Fibroblast of pulmonary artery (primary cell): ENCODE results near the gene POU2F3.

Source experiments
- DNase-seq: peaks from one replicate; pipeline ENCODE4 v3.0.0-alpha.2; 2010; ENCODE audit warnings: low read depth
- H3K4me3 ChIP-seq: replicated peaks from 2 replicates; pipeline ENCODE4 v1.5.1; 2011; ENCODE audit warnings: low read depth, mild to moderate bottlenecking, control low read depth, low read length, moderate library complexity
- TF ChIP-seq, protein P1 (sequence below): IDR thresholded peaks from 2 replicates; pipeline ENCODE4 v1.5.1; 2011; ENCODE audit warnings: mild to moderate bottlenecking, control low read depth, low read length, inconsistent platforms; ENCODE audit errors: missing control alignments

Gene POU2F3

DNA sequence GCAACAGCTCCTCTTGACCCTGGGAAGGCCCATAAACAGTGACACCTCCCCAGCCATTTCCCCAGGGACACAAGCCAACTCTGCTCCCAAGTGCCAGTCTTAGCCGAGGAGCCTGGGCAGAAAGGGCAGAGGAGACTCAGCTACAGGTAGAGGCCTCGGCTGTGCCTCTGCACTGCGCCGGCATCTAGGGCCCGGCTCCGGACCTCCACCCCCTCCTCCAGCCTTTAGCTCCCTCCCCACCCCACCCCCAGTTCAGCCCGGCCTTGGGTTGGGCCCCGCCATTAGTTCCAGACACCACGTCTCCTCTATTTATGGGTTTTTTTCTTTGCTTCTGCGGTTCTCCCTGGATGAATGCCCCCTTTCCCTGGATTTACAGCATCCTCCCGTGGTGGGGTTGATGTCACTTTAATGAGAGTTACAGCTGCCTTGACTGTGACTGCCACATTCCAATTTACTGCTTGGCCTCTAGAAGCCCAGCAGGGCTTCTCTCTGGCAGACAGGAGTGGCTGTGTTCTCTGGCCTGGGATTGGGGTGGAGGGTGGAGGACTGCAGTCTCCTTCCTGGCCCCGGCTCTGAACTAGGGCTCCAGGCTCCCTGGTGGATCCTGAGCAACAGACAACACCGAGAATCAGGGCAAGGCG lies 42.6 kb upstream of the POU2F3 start:
- TF ChIP-seq, protein P1, sequence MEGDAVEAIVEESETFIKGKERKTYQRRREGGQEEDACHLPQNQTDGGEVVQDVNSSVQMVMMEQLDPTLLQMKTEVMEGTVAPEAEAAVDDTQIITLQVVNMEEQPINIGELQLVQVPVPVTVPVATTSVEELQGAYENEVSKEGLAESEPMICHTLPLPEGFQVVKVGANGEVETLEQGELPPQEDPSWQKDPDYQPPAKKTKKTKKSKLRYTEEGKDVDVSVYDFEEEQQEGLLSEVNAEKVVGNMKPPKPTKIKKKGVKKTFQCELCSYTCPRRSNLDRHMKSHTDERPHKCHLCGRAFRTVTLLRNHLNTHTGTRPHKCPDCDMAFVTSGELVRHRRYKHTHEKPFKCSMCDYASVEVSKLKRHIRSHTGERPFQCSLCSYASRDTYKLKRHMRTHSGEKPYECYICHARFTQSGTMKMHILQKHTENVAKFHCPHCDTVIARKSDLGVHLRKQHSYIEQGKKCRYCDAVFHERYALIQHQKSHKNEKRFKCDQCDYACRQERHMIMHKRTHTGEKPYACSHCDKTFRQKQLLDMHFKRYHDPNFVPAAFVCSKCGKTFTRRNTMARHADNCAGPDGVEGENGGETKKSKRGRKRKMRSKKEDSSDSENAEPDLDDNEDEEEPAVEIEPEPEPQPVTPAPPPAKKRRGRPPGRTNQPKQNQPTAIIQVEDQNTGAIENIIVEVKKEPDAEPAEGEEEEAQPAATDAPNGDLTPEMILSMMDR, result no peak
- no peak for DNase-seq
- H3K4me3 ChIP-seq, result no peak overlapping the region

GRCh38 chr11:120197977-120198376 lies 42.0 kb upstream of the POU2F3 start:
- no peak for DNase-seq
- no peak overlapping the region for H3K4me3 ChIP-seq
- TF ChIP-seq, protein P1, result no peak

DNA sequence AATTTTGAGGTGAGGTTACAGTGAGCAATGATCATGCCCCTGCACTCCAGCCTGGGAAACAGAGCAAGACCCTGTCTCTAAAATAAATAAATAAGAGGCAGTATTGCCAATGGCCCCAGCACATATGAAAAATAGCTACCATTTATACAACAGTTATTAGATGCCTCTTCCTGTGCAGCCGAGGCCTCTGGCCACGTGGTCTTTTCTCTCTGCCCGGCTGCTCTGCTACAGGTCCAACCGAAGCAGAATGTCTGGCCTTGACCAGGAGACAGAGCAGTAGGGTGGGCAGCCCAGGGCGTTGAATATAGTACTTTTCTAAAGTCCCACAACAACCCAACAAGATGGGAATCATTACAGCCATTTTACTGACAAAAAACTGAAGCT lies 41.5 kb upstream of the POU2F3 start:
- H3K4me3 ChIP-seq, result no peak overlapping the region
- TF ChIP-seq, protein P1, result no peak
- DNase-seq, result no peak

DNA sequence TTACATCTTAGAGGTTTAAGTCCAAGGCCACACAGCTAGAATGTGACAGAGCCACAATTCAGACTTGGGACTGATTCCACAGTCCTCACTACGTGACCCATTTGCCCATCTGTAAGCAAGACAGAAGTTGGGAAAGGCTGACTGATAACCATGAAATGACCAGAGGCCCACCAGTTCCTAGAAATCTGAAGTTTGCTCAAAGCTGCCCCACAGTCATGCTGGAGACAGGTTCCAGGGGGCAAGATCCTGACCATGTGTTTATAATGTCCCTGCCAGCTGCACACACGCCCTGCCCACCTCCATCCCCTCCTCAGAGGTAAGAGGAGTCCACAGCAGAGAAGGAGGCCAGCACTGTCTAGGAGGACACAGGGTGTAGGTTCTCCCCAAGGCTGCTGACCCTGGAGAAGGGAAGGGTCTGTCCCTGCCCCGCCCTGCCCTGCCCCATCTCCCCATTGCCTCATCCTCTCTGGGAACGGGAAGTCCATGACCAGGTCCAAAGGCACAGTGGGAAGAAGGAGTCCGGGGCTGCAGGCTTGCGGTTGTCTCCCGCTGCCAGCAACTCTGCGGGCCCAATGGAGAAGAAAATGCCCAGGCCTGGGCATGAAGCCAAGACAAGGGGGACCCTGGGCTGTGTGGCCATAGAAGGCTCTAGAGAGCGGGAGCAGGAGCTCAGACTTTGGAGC lies 41.0 kb upstream of the POU2F3 start:
- TF ChIP-seq, protein P1, result no peak
- no peak overlapping the region for H3K4me3 ChIP-seq
- DNase-seq, result no peak

DNA sequence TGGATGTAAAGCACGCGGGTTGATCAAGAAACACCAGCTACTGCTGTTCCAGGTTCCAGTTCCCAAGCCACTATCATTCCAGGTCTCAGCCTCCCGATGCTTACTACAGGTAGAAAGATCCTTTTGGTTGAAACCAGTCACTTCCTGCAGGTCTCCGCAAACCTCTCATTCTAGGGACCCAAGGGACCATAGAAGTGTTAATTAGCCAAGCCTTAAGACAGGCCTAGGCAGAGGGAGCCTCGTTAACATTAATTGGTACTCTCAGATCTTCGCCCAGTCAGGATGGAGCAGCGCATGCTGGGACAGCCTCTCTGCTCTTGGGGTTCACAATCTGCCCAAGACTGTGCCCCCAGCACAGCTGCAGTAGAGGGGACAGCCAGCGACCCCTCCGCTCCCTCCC lies 40.3 kb upstream of the POU2F3 start:
- TF ChIP-seq, protein P1, result no peak
- no peak for DNase-seq
- no peak overlapping the region for H3K4me3 ChIP-seq

- H3K4me3 ChIP-seq, result no peak overlapping the region
- TF ChIP-seq, protein P1, result no peak
- no peak for DNase-seq
Observed at GRCh38 chr11:120200677-120201076, 39.3 kb upstream of the POU2F3 start.

- TF ChIP-seq, protein P1, result no peak
- no peak for DNase-seq
Observed at GRCh38 chr11:120201653-120202052, 38.3 kb upstream of the POU2F3 start.

More at GRCh38 chr11:120201653-120202052, 38.3 kb upstream of the POU2F3 start:
- H3K4me3 ChIP-seq, result no peak overlapping the region
